Spleen (tissue), 11 donors: ENCODE data around the gene UBE2D2. TPM values are rescaled to one million over a fixed set of nuclear protein-coding genes. Genes with fewer than 3 reads are reported as not detected.
"Not testable (repeated sequence)": the region's sequence is repeated elsewhere in the genome, so short reads cannot be mapped to it uniquely, and the experiment has no call there.

Experiments
- DNase-seq: peaks from one replicate; pipeline ENCODE4 v3.0.0-alpha.2; 2020
- H3K27ac ChIP-seq, 8 donors: fragments of 200-600 bp; sonication (generic) in 7 of 8; 1 replicate in 4 of 8; 2 replicates in 4 of 8; pipeline versions ENCODE4 v1.5.0 to v1.8.0; 2016 to 2021; ENCODE audit warnings: inconsistent platforms in 4 of 8, mild to moderate bottlenecking in 4 of 8, moderate library complexity in 1 of 8
- H3K27me3 ChIP-seq, 7 donors: fragments of 200-600 bp; sonication (generic) in 6 of 7; replicated peaks in 1 of 7; 1 replicate in 4 of 7; 2 replicates in 3 of 7; pipeline versions ENCODE4 v1.5.0 to v1.8.0; 2016 to 2021; ENCODE audit warnings: inconsistent platforms in 3 of 7, mild to moderate bottlenecking in 1 of 7
- H3K36me3 ChIP-seq, 6 donors: fragments of 200-600 bp; sonication (generic) in 5 of 6; 1 replicate in 4 of 6; 2 replicates in 2 of 6; pipeline versions ENCODE4 v1.5.0 to v1.8.0; 2016 to 2021; ENCODE audit warnings: inconsistent platforms in 2 of 6
- H3K4me1 ChIP-seq, 6 donors: fragments of 200-600 bp; sonication (generic) in 5 of 6; 1 replicate in 3 of 6; 2 replicates in 3 of 6; pipeline versions ENCODE4 v1.5.0 to v1.8.0; 2016 to 2021; ENCODE audit warnings: inconsistent platforms in 3 of 6
- H3K4me3 ChIP-seq, 8 donors: fragments of 200-600 bp; sonication (generic) in 7 of 8; 1 replicate in 4 of 8; 2 replicates in 4 of 8; pipeline versions ENCODE4 v1.5.0 to v1.8.0; 2016 to 2021; ENCODE audit warnings: inconsistent platforms in 4 of 8, mild to moderate bottlenecking in 4 of 8, moderate library complexity in 2 of 8
- H3K9me3 ChIP-seq, 8 donors: fragments of 200-600 bp; sonication (generic) in 7 of 8; 1 replicate in 4 of 8; 2 replicates in 4 of 8; pipeline versions ENCODE4 v1.5.0 to v1.8.0; 2016 to 2021; ENCODE audit warnings: inconsistent platforms in 4 of 8
- POLR2A ChIP-seq, 3 donors: fragments of 450-650 bp; IDR thresholded peaks; one replicate each; pipeline ENCODE4 v1.5.1; 2017; ENCODE audit warnings: antibody characterized with exemption in 3 of 3, mild to moderate bottlenecking in 1 of 3
- POLR2AphosphoS5 ChIP-seq, 3 donors: sonication (generic); formaldehyde crosslinking; IDR thresholded peaks; one replicate each; pipeline ENCODE4 v1.5.1; 2017; ENCODE audit warnings: antibody characterized with exemption in 3 of 3
- WGBS, 5 donors: extraction: QIAGEN DNeasy Blood & Tissue Kit in 3 of 5; methylation state at CpG; one replicate each; pipeline versions ENCODE4 v1.1.5 to v1.1.7; 2013 to 2018; 5-methylcytosine and 5-hydroxymethylcytosine counted together
- intact Hi-C: fragments of 100-400 bp; cut with DNase I; formaldehyde crosslinking; loops from one replicate; pipeline ENCODE4 v1.15.0; 2023; ENCODE audit warnings: low total_unique reads
- polyA plus RNA-seq, 3 donors: library from polyadenylated mRNA; stranded (reverse); fragments of 200-250 nt; gene quantifications; one replicate each; pipeline ENCODE4 v1.2.1, GENCODE V29; 2013
- total RNA-seq, 7 donors: library from RNA; depleted of rRNA in 3 of 7; stranded (reverse); fragments of >200 nt in 3 of 7; fragmentation: NEBNext Ultra II Directional in 4 of 7; extraction: Animal tissue kit (Norgen Biotek cat#: 25700) in 4 of 7; gene quantifications; one replicate each; pipeline versions ENCODE4 v1.1.0 to v1.2.1, GENCODE V29; 2016 to 2021
- TF ChIP-seq, protein P1 (sequence below), 11 experiments: fragments of 200-600 bp in 7 of 11; fragments of 450-650 bp in 4 of 11; sonication (generic) in 4 of 11; IDR thresholded peaks in 8 of 11; conservative IDR thresholded peaks in 3 of 11; 1 replicate in 7 of 11; 2 replicates in 4 of 11; pipeline versions ENCODE4 v1.4.0 to v1.8.0; 2016 to 2021; ENCODE audit warnings: antibody characterized with exemption in 11 of 11, inconsistent platforms in 4 of 11, mild to moderate bottlenecking in 1 of 11
- donor health status: healthy with polysubstance abuse.
- donor health status: DM: no; HTN: no; CAD: no; lungs with moderate emphysema.
- donor health status: DM: no; HTN: no; CAD: no.
- donor health status: Bipolar disorder and iron deficiency.
- donor health status: healthy.
- donor health status: DM: no; HTN: no; CAD: no.
- donor health status: DM: yes; HTN: yes; CAD: no.

UBE2D2 gene
- total and polyA plus RNA-seq, 10 donors: 64.3 to 132 (median 98.2) TPM

GRCh38 chr5:139549162-139549894, 11.8 kb upstream of the UBE2D2 start:
- 95 to 99% (median 96%) methylated on average over 27 to 49 of the region's 49 CpGs for WGBS, 5 donors
- H3K4me1 ChIP-seq: no peaks in the 10 kb centered on the region
- H3K9me3 ChIP-seq: peaks cover 0 to 15% (median 0%) of the 10 kb centered on the region in 8 donors
- TF ChIP-seq POLR2AphosphoS5 (IDR thresholded peaks at IDR 0.05) (no peak), POLR2A (IDR thresholded peaks at IDR 0.05) (no peak)
- TF ChIP-seq, protein P1, sequence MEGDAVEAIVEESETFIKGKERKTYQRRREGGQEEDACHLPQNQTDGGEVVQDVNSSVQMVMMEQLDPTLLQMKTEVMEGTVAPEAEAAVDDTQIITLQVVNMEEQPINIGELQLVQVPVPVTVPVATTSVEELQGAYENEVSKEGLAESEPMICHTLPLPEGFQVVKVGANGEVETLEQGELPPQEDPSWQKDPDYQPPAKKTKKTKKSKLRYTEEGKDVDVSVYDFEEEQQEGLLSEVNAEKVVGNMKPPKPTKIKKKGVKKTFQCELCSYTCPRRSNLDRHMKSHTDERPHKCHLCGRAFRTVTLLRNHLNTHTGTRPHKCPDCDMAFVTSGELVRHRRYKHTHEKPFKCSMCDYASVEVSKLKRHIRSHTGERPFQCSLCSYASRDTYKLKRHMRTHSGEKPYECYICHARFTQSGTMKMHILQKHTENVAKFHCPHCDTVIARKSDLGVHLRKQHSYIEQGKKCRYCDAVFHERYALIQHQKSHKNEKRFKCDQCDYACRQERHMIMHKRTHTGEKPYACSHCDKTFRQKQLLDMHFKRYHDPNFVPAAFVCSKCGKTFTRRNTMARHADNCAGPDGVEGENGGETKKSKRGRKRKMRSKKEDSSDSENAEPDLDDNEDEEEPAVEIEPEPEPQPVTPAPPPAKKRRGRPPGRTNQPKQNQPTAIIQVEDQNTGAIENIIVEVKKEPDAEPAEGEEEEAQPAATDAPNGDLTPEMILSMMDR (IDR thresholded peaks at IDR 0.05 in 8 of 11, conservative IDR thresholded peaks at IDR 0.05 in 3 of 11): no peak
- H3K27ac ChIP-seq: no peak overlapping the region
- H3K36me3 ChIP-seq: no peaks in the 10 kb centered on the region
- no peaks in the 10 kb centered on the region for H3K27me3 ChIP-seq
- intact Hi-C loops: no loop called here
- peak; percentile 62 for DNase-seq
- no peak overlapping the region for H3K4me3 ChIP-seq

DNA sequence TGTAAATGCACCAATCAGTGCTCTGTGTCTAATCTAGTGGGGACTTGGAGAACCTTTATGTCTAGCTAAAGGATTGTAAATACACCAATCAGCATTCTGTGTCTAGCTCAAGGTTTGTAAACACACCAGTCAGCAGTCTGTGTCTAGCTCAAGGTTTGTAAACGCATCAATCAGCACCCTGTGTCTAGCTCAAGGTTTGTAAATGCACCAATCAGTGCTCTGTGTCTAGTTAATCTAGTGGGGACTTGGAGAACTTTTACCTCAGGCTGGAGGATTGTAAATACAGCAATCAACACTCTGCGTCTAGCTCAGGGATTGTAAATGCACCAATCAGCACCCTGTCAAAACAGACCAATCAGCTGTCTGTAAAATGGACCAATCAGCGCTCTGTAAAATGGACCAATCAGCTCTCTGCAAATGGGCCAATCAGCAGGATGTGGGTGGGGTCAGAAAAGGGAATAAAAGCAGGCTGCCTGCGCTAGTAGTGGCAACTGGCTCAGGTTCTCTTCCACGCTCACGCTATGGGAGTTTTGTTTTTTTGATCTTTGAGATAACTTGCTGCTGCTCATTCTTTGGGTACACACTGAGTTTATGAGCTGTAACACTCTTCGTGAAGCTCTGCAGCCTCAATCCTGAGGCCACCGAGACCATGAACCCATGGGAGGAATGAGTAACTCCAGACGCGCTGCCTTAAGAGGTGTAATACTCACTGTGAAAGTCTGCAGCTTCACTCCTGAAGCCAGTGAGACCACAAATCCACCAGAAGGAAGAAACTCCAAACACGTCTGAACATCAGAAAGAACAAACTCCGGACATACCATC, 10.9 kb upstream of the UBE2D2 start:
- peak; percentile 29 for DNase-seq
- 87 to 92% (median 91%) methylated on average over 12 of the region's 12 CpGs for WGBS, 5 donors
- H3K4me1 ChIP-seq, intact Hi-C loops, H3K27me3 ChIP-seq, H3K4me3 ChIP-seq, H3K27ac ChIP-seq, H3K36me3 ChIP-seq: not testable (repeated sequence)
- peaks cover 0 to 15% (median 0%) of the 10 kb centered on the region in 8 donors for H3K9me3 ChIP-seq

DNA sequence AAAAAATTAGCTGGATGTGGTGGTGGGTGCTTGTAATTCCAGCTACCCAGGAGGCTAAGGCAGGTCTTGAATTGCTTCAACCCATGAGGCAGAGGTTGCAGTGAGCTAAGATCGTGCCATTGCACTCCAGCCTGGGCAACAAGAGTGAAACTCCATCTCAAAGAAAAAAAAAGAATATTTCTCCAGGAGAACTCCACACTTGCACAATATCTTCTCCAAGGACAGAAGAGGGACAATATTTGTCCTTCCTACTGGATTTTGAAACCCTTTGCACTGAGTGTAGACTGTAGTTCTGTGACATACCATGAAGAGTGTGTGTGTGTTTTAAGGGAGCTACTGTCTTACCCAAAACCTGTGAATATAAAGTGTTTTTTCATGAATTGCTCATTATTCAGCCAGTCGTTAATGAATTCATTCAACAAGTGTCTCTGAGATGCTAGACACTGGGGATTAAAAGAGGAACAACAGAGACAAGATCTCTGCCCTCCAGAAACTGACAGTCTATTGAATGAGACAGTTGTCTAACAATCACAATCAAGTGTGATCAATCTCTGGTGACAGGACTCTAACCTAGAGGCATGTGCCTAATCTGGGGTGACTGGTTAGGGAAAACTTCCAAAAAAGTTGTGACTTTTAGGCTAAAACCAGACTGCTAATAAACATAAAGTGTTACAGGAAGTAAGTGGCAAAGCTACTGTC, 9.8 kb upstream of the UBE2D2 start:
- no peak overlapping the region for H3K27ac ChIP-seq
- no peak overlapping the region for H3K4me3 ChIP-seq
- TF ChIP-seq POLR2AphosphoS5 (IDR thresholded peaks at IDR 0.05): no peak
- TF ChIP-seq, protein P1 (IDR thresholded peaks at IDR 0.05 in 8 of 11, conservative IDR thresholded peaks at IDR 0.05 in 3 of 11): no peak
- no peak for TF ChIP-seq POLR2A (IDR thresholded peaks at IDR 0.05)
- WGBS, 5 donors: 49 to 77% (median 60%) methylated on average over 2 of the region's 2 CpGs
- H3K36me3 ChIP-seq: no peaks in the 10 kb centered on the region
- intact Hi-C loops: no loop called here
- H3K27me3 ChIP-seq: no peaks in the 10 kb centered on the region
- peaks cover 0 to 15% (median 0%) of the 10 kb centered on the region in 8 donors for H3K9me3 ChIP-seq
- DNase-seq: no peak
- no peaks in the 10 kb centered on the region for H3K4me1 ChIP-seq

DNA sequence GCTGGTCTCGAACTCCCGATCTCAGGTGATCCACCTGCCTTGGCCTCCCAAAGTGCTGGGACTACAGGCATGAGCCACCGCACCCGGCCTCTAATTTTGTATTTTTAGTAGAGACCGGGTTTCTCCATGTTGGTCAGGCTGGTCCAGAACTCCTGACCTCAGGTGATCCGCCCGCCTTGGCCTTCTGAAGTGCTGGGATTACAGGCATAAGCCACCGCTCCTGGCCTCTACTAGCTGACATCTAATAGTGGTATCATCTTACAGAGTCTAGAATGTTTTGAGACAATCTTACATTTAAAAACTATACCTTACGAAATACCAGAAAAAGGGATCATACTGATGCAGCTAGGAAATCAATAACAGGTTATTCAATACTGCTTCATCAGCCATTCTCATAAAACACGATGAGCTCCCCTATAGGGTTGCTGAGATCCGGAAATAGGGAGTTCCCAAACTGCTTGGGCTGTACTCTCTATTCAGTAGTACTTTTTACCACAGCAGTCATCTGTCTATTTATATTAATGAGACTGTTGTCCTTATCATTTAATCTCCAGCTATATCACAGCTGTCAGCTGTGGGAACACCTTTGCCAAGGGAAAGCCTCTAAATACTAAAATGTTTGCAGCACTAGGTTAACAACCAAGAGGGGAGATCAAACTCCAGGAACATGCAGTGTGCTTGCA, 8.1 kb upstream of the UBE2D2 start:
- intact Hi-C loops: no loop called here
- TF ChIP-seq, protein P1 (IDR thresholded peaks at IDR 0.05 in 8 of 11, conservative IDR thresholded peaks at IDR 0.05 in 3 of 11): no peak
- TF ChIP-seq POLR2AphosphoS5 (IDR thresholded peaks at IDR 0.05) (no peak), POLR2A (IDR thresholded peaks at IDR 0.05) (no peak)

More for the DNA sequence above, 8.1 kb upstream of the UBE2D2 start:
- DNase-seq: peak; percentile 13
- peaks cover 0 to 15% (median 0%) of the 10 kb centered on the region in 8 donors for H3K9me3 ChIP-seq
- H3K27ac ChIP-seq: no peak overlapping the region
- H3K4me1 ChIP-seq: no peaks in the 10 kb centered on the region
- 86 to 91% (median 89%) methylated on average over 11 of the region's 11 CpGs for WGBS, 5 donors
- no peaks in the 10 kb centered on the region for H3K36me3 ChIP-seq
- no peak overlapping the region for H3K4me3 ChIP-seq
- H3K27me3 ChIP-seq: no peaks in the 10 kb centered on the region
